Amniotic epithelial cell (primary cell): Measurements from ENCODE around the gene SPR.

Experiments
- DNase-seq: peaks from one replicate; pipeline ENCODE4 v3.0.0-alpha.2; 2010; ENCODE audit warnings: low read depth

SPR gene

GRCh38 chr2:72932045-72932740 is 45.0 kb downstream of the SPR start:
- no peak for DNase-seq

- no peak for DNase-seq
Measured at GRCh38 chr2:72932805-72933204, 45.6 kb downstream of the SPR start.

- no peak for DNase-seq
Measured at GRCh38 chr2:72933207-72933606, 46.0 kb downstream of the SPR start.

GRCh38 chr2:72933646-72934151 is 46.5 kb downstream of the SPR start:
- no peak for DNase-seq

- DNase-seq: no peak
Measured at GRCh38 chr2:72934683-72935610, 47.7 kb downstream of the SPR start.

GRCh38 chr2:72935611-72935957 is 48.4 kb downstream of the SPR start:
- no peak for DNase-seq

- no peak for DNase-seq
Measured at GRCh38 chr2:72936660-72937355, 49.6 kb downstream of the SPR start.

- no peak for DNase-seq
Measured at GRCh38 chr2:72937356-72937669, 50.1 kb downstream of the SPR start.

GRCh38 chr2:72938455-72938854 is 51.2 kb downstream of the SPR start:
- DNase-seq: no peak

- DNase-seq: no peak
Measured at GRCh38 chr2:72940361-72940760, 53.2 kb downstream of the SPR start.

- DNase-seq: no peak
Measured at GRCh38 chr2:72940786-72941185, 53.6 kb downstream of the SPR start.
